Astrocyte of the cerebellum (primary cell): ENCODE data around the gene DHX8.

Experiments used
- DNase-seq: peaks from one replicate; pipeline ENCODE4 v3.0.0-alpha.2; 2011; ENCODE audit warnings: low read depth
- H3K4me3 ChIP-seq: 2 replicates; pipeline ENCODE4 v1.5.1; 2011; ENCODE audit warnings: mild to moderate bottlenecking, low read depth, low read length, moderate library complexity
- CTCF ChIP-seq: IDR thresholded peaks from 2 replicates; pipeline ENCODE4 v1.5.1; 2012; ENCODE audit warnings: low read length, low read depth, moderate library complexity, mild to moderate bottlenecking; ENCODE audit errors: missing control alignments
- in situ Hi-C: cut with HindIII; loops from 2 replicates; pipeline ENCODE4 v1.10.0; 2017; ENCODE audit warnings: low sequenced_read_pairs

The DHX8 gene

GRCh38 chr17:43547189-43547550 lies 63.4 kb downstream of the DHX8 start:
- no peak for DNase-seq
- H3K4me3 ChIP-seq: no peak overlapping the region
- no peak for TF ChIP-seq CTCF
- in situ Hi-C loops: no loop called here

- no peak for DNase-seq
- H3K4me3 ChIP-seq: no peak overlapping the region
- in situ Hi-C loops: no loop called here
- TF ChIP-seq CTCF: no peak
Observed at GRCh38 chr17:43547659-43548256, 64.0 kb downstream of the DHX8 start.

- no peak overlapping the region for H3K4me3 ChIP-seq
- TF ChIP-seq CTCF: no peak
- DNase-seq: no peak
- in situ Hi-C loops: no loop called here
Observed at GRCh38 chr17:43548689-43549379, 65.1 kb downstream of the DHX8 start.

- in situ Hi-C loops: no loop called here
- H3K4me3 ChIP-seq: no peak overlapping the region
- TF ChIP-seq CTCF: no peak
- DNase-seq: no peak
Observed at GRCh38 chr17:43549496-43549895, 65.7 kb downstream of the DHX8 start.

- no peak overlapping the region for H3K4me3 ChIP-seq
- in situ Hi-C loops: no loop called here
- no peak for DNase-seq
- no peak for TF ChIP-seq CTCF
Observed at GRCh38 chr17:43550754-43551153, 67.0 kb downstream of the DHX8 start.

GRCh38 chr17:43552229-43552837 lies 68.6 kb downstream of the DHX8 start:
- TF ChIP-seq CTCF: no peak
- no peak overlapping the region for H3K4me3 ChIP-seq
- DNase-seq: no peak
- in situ Hi-C loops: no loop called here
